Testis (tissue), 2 donors: ENCODE results near the gene EMD.

Experiments
- POLR2A ChIP-seq: fragments of 450-650 bp; IDR thresholded peaks from one replicate; pipeline ENCODE4 v1.6.1; 2017; ENCODE audit warnings: antibody characterized with exemption, mild to moderate bottlenecking, moderate library complexity
- TF ChIP-seq, protein P1 (sequence below), 3 experiments: fragments of 450-650 bp in 2 of 3; fragments of 200-600 bp in 1 of 3; sonication (generic) in 1 of 3; IDR thresholded peaks; one replicate each; pipeline ENCODE4 v1.5.1; 2016 to 2019; ENCODE audit warnings: antibody characterized with exemption in 3 of 3, mild to moderate bottlenecking in 2 of 3, moderate library complexity in 1 of 3

DNA sequence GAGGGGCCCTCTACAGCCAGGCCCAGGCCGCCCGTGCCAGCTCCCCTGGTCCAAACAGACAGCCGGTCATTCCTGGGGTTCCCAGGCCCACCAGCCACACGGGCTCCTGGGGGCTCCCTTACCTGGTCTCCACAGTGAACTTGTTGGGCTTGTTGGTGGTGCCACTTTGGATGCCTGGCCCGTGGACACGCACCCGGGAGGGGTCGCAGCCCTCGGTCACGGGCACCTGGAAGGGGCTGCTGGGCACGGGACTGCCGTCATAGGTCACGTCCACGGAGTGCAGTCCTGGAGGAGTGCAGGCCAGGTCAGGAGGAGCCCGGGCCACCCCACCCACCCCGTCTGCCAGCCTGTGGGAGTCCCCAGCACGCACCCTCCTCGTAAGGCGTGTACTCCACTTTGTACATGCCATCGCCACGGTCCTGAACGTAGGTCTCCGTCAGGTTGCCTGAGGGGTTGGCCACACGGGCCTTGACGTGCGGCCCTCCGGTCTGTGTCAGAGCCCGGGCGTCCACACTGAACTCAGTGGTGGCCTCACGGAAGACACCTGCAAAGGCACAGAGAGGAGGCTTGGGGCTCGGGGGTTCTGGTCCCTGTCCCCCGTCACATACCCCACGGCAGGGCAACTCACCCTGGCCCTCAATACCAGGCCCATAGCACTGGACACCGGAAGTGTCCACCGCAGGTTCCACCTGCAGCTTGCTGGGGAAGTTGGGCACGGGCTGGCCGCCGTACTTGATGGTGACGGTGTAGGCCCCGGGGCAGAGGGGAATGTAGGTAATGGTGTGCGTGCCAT, 19.5 kb upstream of the EMD start:
- TF ChIP-seq, protein P1, sequence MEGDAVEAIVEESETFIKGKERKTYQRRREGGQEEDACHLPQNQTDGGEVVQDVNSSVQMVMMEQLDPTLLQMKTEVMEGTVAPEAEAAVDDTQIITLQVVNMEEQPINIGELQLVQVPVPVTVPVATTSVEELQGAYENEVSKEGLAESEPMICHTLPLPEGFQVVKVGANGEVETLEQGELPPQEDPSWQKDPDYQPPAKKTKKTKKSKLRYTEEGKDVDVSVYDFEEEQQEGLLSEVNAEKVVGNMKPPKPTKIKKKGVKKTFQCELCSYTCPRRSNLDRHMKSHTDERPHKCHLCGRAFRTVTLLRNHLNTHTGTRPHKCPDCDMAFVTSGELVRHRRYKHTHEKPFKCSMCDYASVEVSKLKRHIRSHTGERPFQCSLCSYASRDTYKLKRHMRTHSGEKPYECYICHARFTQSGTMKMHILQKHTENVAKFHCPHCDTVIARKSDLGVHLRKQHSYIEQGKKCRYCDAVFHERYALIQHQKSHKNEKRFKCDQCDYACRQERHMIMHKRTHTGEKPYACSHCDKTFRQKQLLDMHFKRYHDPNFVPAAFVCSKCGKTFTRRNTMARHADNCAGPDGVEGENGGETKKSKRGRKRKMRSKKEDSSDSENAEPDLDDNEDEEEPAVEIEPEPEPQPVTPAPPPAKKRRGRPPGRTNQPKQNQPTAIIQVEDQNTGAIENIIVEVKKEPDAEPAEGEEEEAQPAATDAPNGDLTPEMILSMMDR (IDR thresholded peaks at IDR 0.05): no peak
- no peak for TF ChIP-seq POLR2A
